Transverse colon (tissue), 4 donors: ENCODE measurements around the gene OR4C13. TPM values are rescaled to one million over a fixed set of nuclear protein-coding genes. Genes with fewer than 3 reads are reported as not detected.
A peak's percentile ranks its signal among the peaks of the same experiment; 100 is the strongest.
"Not testable (repeated sequence)": the region's sequence is repeated elsewhere in the genome, so short reads cannot be mapped to it uniquely, and the experiment has no call there.

Experiments
- DNase-seq: peaks from one replicate; pipeline ENCODE4 v3.0.0-alpha.2; 2019
- H3K27ac ChIP-seq, 4 donors: fragments of 200-600 bp; sonication (generic); 2 replicates each; pipeline ENCODE4 v1.5.1; 2016 to 2018; ENCODE audit warnings: inconsistent platforms in 4 of 4
- H3K27me3 ChIP-seq: fragments of 200-600 bp; sonication (generic); 2 replicates; pipeline ENCODE4 v1.5.1; 2017; ENCODE audit warnings: inconsistent platforms
- H3K36me3 ChIP-seq, 4 donors: fragments of 200-600 bp; sonication (generic); 2 replicates each; pipeline ENCODE4 v1.5.1; 2017 to 2019; ENCODE audit warnings: inconsistent platforms in 4 of 4
- H3K4me1 ChIP-seq, 4 donors: fragments of 200-600 bp; sonication (generic); 2 replicates each; pipeline ENCODE4 v1.5.1; 2017 to 2020; ENCODE audit warnings: inconsistent platforms in 4 of 4
- H3K4me3 ChIP-seq, 4 donors: fragments of 200-600 bp; sonication (generic); 1 replicate in 1 of 4; 2 replicates in 3 of 4; pipeline versions ENCODE4 v1.5.1 to v1.6.1; 2017 to 2019; ENCODE audit warnings: inconsistent platforms in 4 of 4
- H3K9me3 ChIP-seq, 2 donors: fragments of 200-600 bp; sonication (generic); 2 replicates each; pipeline ENCODE4 v1.5.1; 2017 to 2019; ENCODE audit warnings: inconsistent platforms in 2 of 2
- EP300 ChIP-seq: sonication (generic); formaldehyde crosslinking; IDR thresholded peaks from one replicate; pipeline ENCODE4 v1.6.1; 2017; ENCODE audit warnings: antibody characterized with exemption, low read depth
- WGBS, 2 donors: methylation state at CpG; one replicate each; pipeline ENCODE4 v1.1.5; 2018; ENCODE audit warnings: low coverage in 1 of 2; 5-methylcytosine and 5-hydroxymethylcytosine counted together
- in situ Hi-C, 4 donors: fragments of 200-750 bp; cut with MboI; loops; one replicate each; pipeline versions ENCODE4 v1.15.0 to v1.15.1; 2017; ENCODE audit warnings: low sequenced_read_pairs in 3 of 4, low pct_ligation_motif_present in 1 of 4, low pct_unique_long_range_greater_than_20kb in 1 of 4
- intact Hi-C: fragments of 100-400 bp; cut with DNase I; formaldehyde crosslinking; loops from one replicate; pipeline ENCODE4 v1.15.1; 2023; ENCODE audit warnings: low total_unique reads
- total RNA-seq, 4 donors: library from RNA; depleted of rRNA; stranded (reverse); fragments of >200 nt; gene quantifications; one replicate each; pipeline ENCODE4 v1.1.0, GENCODE V29; 2016
- TF ChIP-seq, protein P1 (sequence below), 5 experiments: fragments of 200-600 bp in 3 of 5; fragments of 450-650 bp in 2 of 5; sonication (generic) in 3 of 5; IDR thresholded peaks; 1 replicate in 2 of 5; 2 replicates in 3 of 5; pipeline ENCODE4 v1.5.1; 2016 to 2017; ENCODE audit warnings: antibody characterized with exemption in 5 of 5, inconsistent platforms in 3 of 5, mild to moderate bottlenecking in 2 of 5, moderate library complexity in 1 of 5

Gene OR4C13
- not detected for total RNA-seq

DNA sequence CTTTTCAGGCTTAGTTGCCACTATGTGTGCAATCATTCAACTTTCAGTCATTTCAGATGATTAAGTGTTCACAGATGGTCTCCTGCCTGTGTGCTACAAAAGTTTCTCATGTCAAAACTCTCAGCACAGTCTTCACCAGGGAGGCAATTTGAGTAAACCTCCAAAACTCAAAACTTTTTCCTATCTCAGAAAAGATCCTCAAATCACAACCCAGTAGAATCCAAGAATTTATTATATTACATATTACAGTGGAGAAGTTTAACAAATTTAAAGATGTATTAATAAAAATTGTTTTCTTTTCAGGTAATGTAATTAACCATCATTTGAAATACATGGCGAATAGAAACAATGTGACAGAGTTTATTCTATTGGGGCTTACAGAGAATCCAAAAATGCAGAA is at the start of gene OR4C13:
Gene OR4C13, plus strand, starts transcription at position 301 of the 400 bp plus-strand sequence. Its CDS starts 32 bp downstream, at position 333.
- no peak for DNase-seq
- Histone ChIP-seq H3K9me3 (no peaks in the 10 kb centered on the region), H3K4me1 (no peaks in the 10 kb centered on the region), H3K4me3 (no peak within 1 kb of the TSS), H3K36me3 (no peaks in the 10 kb centered on the region), H3K27ac (no peak within 1 kb of the TSS), H3K27me3 (no peaks in the 10 kb centered on the region)
- intact Hi-C loops (no loop called here), in situ Hi-C loops (no loop called here)
- no peak for TF ChIP-seq EP300
- 85 to 94% methylated on average over 1 of the region's 1 CpG for WGBS, 2 donors

DNA sequence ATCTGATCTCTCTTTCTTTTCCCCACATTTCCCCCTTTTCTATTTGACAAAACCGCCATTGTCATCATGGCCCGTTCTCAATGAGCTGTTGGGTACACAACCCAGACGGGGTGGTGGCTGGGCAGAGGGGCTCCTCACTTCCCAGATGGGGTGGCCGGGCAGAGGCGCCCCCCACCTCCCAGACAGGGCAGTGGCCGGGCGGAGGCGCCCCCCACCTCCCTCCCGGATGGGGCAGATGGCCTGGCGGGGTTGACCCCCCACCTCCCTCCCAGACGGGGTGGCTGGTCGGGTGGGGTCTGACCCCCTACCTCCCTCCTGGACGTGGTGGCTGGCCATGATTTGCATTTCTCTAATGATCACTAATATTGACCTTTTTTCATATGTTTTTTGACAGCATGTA is 40.7 kb upstream of the OR4C13 start:
- H3K27me3 ChIP-seq, DNase-seq, H3K9me3 ChIP-seq, H3K4me1 ChIP-seq, H3K36me3 ChIP-seq, H3K4me3 ChIP-seq, H3K27ac ChIP-seq, in situ Hi-C loops, intact Hi-C loops: not testable (repeated sequence)
- 73% methylated on average over 8 of the region's 13 CpGs; no CpG with 5 or more reads in 1 of the 2 donors for WGBS, 2 donors

DNA sequence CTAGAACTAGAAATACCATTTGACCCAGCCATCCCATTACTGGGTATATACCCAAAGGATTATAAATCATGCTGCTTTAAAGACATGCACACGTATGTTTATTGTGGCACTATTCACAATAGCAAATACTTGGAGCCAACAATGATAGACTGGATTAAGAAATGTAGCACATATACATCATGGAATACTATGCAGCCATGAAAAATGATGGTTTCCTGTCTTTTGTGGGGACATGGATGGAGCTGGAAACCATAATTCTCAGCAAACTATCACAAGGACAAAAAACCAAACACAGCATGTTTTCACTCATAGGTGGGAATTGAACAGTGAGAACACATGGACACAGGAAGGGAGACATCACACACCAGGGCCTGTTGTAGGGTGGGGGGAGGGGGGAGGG is 3.5 kb upstream of the OR4C13 start:
- H3K4me1 ChIP-seq, H3K27ac ChIP-seq, DNase-seq, in situ Hi-C loops, H3K36me3 ChIP-seq, H3K9me3 ChIP-seq, H3K27me3 ChIP-seq, H3K4me3 ChIP-seq, intact Hi-C loops: not testable (repeated sequence)
- 40 to 68% methylated on average over 1 of the region's 1 CpG for whole genome bisulfite sequencing, 2 donors

DNA sequence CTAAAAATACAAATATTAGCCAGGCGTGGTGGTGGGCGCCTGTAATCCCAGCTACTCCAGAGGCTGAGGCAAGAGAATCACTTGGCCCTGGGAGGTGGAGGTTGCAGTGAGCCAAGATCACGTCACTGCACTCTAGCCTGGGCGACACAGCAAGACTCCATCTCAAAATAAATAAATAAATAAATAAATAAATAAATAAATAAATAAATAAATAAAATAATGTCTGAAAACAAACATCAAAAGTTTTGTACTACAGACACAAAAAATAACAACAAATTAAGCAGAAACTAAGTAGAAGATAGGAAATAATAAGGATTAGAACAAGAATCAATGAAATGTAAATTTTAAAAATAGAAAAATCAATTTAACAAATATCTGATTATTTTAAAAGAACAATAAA is 21.2 kb downstream of the OR4C13 start:
- in situ Hi-C loops = not testable (repeated sequence)
- 57 to 86% methylated on average over 2 to 4 of the region's 4 CpGs for WGBS, 2 donors

DNA sequence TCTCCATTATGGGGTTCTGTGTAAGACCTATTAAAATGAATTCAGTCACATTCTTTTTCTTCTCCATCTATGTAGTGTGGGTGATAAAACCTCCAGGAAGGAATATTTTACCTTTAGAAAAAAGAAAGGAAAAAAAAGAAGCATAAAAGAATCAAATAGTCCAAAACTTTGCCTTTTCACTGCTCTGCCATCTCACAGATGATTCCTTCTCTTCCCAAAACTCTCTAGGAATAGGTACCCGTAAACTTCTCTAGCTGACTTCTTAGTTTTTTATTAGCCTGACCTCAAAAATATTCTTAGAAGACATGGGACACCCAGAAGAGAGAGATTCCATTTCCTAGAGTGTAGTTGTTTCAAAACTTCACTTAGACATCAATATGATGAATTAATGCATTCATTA is 30.2 kb downstream of the OR4C13 start, which contains the start of gene OR4C12:
Gene OR4C12, minus strand, starts transcription at position 101 of the 400 bp plus-strand sequence. Its CDS starts 34 bp downstream, at position 67.
- H3K36me3 ChIP-seq, in situ Hi-C loops, H3K27ac ChIP-seq, DNase-seq, intact Hi-C loops, H3K9me3 ChIP-seq, H3K4me1 ChIP-seq, H3K27me3 ChIP-seq, H3K4me3 ChIP-seq: not testable (repeated sequence)
- WGBS, 2 donors = 45 to 46% methylated on average over 1 of the region's 1 CpG

More for the DNA sequence above, 21.2 kb downstream of the OR4C13 start:
- H3K4me3 ChIP-seq, intact Hi-C loops, DNase-seq, H3K27ac ChIP-seq, H3K27me3 ChIP-seq, H3K36me3 ChIP-seq, H3K9me3 ChIP-seq, H3K4me1 ChIP-seq: not testable (repeated sequence)

DNA sequence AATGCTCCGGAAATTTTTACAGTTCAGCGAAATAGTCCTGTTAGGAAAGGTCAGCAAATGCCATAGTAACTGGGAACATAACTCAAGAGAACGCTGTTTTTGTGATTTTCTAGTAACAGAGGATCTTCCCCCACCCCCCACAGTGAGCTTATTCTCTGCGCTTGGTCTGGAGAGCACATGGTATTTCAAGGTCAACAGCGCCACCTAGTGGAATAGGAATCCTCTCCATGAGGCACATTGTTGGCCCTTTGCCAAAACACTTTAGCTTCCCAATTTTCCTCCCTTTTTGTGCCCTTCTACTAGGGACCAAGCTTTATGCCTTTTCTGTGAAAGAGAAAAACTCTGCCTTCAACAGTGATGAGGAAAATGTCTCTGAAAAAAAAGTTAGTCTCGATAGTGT is 43.4 kb downstream of the OR4C13 start:
- Histone ChIP-seq H3K9me3 (peaks cover 0 to 11% of the 10 kb centered on the region in 2 donors), H3K4me3 (no peak overlapping the region), H3K27me3 (no peaks in the 10 kb centered on the region), H3K4me1 (no peaks in the 10 kb centered on the region), H3K27ac (no peak overlapping the region), H3K36me3 (no peaks in the 10 kb centered on the region)
- intact Hi-C loops = no loop called here
- DNase-seq = no peak
- TF ChIP-seq EP300 = no peak
- TF ChIP-seq, protein P1, sequence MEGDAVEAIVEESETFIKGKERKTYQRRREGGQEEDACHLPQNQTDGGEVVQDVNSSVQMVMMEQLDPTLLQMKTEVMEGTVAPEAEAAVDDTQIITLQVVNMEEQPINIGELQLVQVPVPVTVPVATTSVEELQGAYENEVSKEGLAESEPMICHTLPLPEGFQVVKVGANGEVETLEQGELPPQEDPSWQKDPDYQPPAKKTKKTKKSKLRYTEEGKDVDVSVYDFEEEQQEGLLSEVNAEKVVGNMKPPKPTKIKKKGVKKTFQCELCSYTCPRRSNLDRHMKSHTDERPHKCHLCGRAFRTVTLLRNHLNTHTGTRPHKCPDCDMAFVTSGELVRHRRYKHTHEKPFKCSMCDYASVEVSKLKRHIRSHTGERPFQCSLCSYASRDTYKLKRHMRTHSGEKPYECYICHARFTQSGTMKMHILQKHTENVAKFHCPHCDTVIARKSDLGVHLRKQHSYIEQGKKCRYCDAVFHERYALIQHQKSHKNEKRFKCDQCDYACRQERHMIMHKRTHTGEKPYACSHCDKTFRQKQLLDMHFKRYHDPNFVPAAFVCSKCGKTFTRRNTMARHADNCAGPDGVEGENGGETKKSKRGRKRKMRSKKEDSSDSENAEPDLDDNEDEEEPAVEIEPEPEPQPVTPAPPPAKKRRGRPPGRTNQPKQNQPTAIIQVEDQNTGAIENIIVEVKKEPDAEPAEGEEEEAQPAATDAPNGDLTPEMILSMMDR (IDR thresholded peaks at IDR 0.05) = peak in 4 of 5 experiments; percentile 12 to 36 (median 24)
- WGBS, 2 donors = 44 to 52% methylated on average over 6 of the region's 6 CpGs
- in situ Hi-C loops = no loop called here

Other genes with a start within 250 kb of the OR4C13 start
- not detected for gene OR4C12, start 30.1 kb downstream of the OR4C13 start, total RNA-seq
- not detected for gene OR4C45, start 80.5 kb downstream of the OR4C13 start, total RNA-seq